CD4-positive, alpha-beta T cell (primary cell): ENCODE results near the gene SERPINE1. TPM values are rescaled to one million over a fixed set of nuclear protein-coding genes. Genes with fewer than 3 reads are reported as not detected.
A peak's percentile ranks its signal among the peaks of the same experiment; 100 is the strongest.

ENCODE experiments used
- ATAC-seq: fragments of 200-7000 bp; cut with Tn5 transposase; one replicate; pipeline ENCODE4 v1.10.0; 2022; ENCODE audit warnings: mild to moderate bottlenecking; ENCODE audit not compliant: poor library complexity
- CTCF ChIA-PET: fragments of 350-600 bp; sonication (Branson Sonifier 250); formaldehyde crosslinking; loops from one replicate; lab custom pipeline; 2021; ENCODE audit warnings: antibody characterized with exemption, inconsistent platforms; lab: Charles Lee
- POLR2A ChIA-PET: fragments of 350-600 bp; sonication (Branson Sonifier 250); formaldehyde crosslinking; loops from one replicate; lab custom pipeline; 2021; ENCODE audit warnings: antibody characterized with exemption, inconsistent platforms; lab: Charles Lee
- DNase-seq, 14 experiments: peaks; one replicate each; pipeline ENCODE4 v3.0.0-alpha.2; 2013 to 2020; ENCODE audit warnings: mixed read lengths in 2 of 14
- H3K27ac ChIP-seq, 2 donors: one replicate each; pipeline versions ENCODE4 v1.5.1 to v1.7.0; 2013; ENCODE audit warnings: low read length in 2 of 2, low read depth in 1 of 2, mild to moderate bottlenecking in 1 of 2
- H3K27me3 ChIP-seq, 2 experiments: 1 replicate in 1 of 2; 2 replicates in 1 of 2; pipeline versions ENCODE4 v1.6.1 to v1.7.0; 2013; ENCODE audit warnings: low read length in 2 of 2, control low read depth in 1 of 2, mild to moderate bottlenecking in 1 of 2, moderate library complexity in 1 of 2; ENCODE audit not compliant: insufficient read depth in 2 of 2, control insufficient read depth in 1 of 2
- H3K36me3 ChIP-seq: one replicate; pipeline ENCODE4 v1.6.1; 2013; ENCODE audit warnings: low read length, control low read depth; ENCODE audit not compliant: insufficient read depth
- H3K4me1 ChIP-seq: one replicate; pipeline ENCODE4 v1.6.1; 2013; ENCODE audit warnings: low read length, control low read depth; ENCODE audit not compliant: insufficient read depth
- H3K4me3 ChIP-seq: one replicate; pipeline ENCODE4 v1.5.1; 2013; ENCODE audit warnings: mild to moderate bottlenecking, low read length, moderate library complexity
- H3K9me3 ChIP-seq, 2 experiments: 1 replicate in 1 of 2; 2 replicates in 1 of 2; pipeline versions ENCODE4 v1.6.1 to v1.7.0; 2013; ENCODE audit warnings: low read length in 2 of 2, mild to moderate bottlenecking in 2 of 2, control low read depth in 1 of 2, moderate library complexity in 1 of 2; ENCODE audit not compliant: control insufficient read depth in 1 of 2, insufficient read depth in 1 of 2
- H3K27ac Mint-ChIP-seq: one replicate; pipeline ENCODE4 v1.8.0; 2020; ENCODE audit warnings: mixed read lengths
- H3K27me3 Mint-ChIP-seq: one replicate; pipeline ENCODE4 v1.8.0; 2021; ENCODE audit warnings: mixed read lengths
- H3K36me3 Mint-ChIP-seq: one replicate; pipeline ENCODE4 v1.8.0; 2021; ENCODE audit warnings: low read depth, mixed read lengths
- H3K4me1 Mint-ChIP-seq: one replicate; pipeline ENCODE4 v1.8.0; 2021; ENCODE audit warnings: low read depth, mixed read lengths
- H3K4me3 Mint-ChIP-seq: one replicate; pipeline ENCODE4 v1.8.0; 2020; ENCODE audit warnings: mild to moderate bottlenecking, mixed read lengths
- H3K9me3 Mint-ChIP-seq: one replicate; pipeline ENCODE4 v1.8.0; 2020; ENCODE audit warnings: mixed read lengths
- CTCF ChIP-seq: fragments of 200-600 bp; IDR thresholded peaks from one replicate; pipeline ENCODE4 v1.8.0; 2022; ENCODE audit warnings: antibody characterized with exemption, mild to moderate bottlenecking
- intact Hi-C, 2 experiments: fragments of 100-400 bp; cut with DNase I in 1 of 2; cut with micrococcal nuclease in 1 of 2; formaldehyde crosslinking; loops; one replicate each; pipeline versions ENCODE4 v1.15.1 to v1.9.0; 2023 to 2025; cut with DNase I, micrococcal nuclease
- total RNA-seq, 174 experiments: library from RNA in 2 of 174; stranded (reverse) in 2 of 174; gene quantifications; one replicate each; pipeline ENCODE4 v1.2.3 and lab custom pipeline; 2021 to 2026

SERPINE1 gene
- total RNA-seq, 2 experiments from 2014 or later, result 0.11 TPM; not detected in 1

- Mint-ChIP-seq H3K9me3 (no peaks in the 10 kb centered on the region), H3K4me3 (peak overlapping the region; percentile 32), H3K27ac (no peak overlapping the region), H3K4me1 (peaks cover 56% of the 10 kb centered on the region), H3K36me3 (no peaks in the 10 kb centered on the region), H3K27me3 (peaks cover 93% of the 10 kb centered on the region)
- TF ChIP-seq CTCF, result no peak
- no peak overlapping the region for H3K27ac ChIP-seq
- POLR2A ChIA-PET, result no interaction called here
- H3K27me3 ChIP-seq, result peaks cover 97 to 100% of the 10 kb centered on the region in 2 experiments
- H3K4me3 ChIP-seq, result no peak overlapping the region
- intact Hi-C loops, result no loop called here
- peak; percentile 9 for ATAC-seq
- peaks cover 0 to 40% of the 10 kb centered on the region in 2 experiments for H3K9me3 ChIP-seq
- no peaks in the 10 kb centered on the region for H3K36me3 ChIP-seq
- peaks cover 58% of the 10 kb centered on the region for H3K4me1 ChIP-seq
- peak in 2 of 14 experiments; percentile 54 to 69 for DNase-seq
- CTCF ChIA-PET, result interaction anchor here (0.6 to 3.8 kb wide), 2 partner anchors 10 to 28 kb away, joined by 3 to 28 read pairs; no protein-coding TSS in a partner anchor
Measured at GRCh38 chr7:101172005-101172853, 45.3 kb downstream of the SERPINE1 start.

GRCh38 chr7:101172854-101173751, 46.2 kb downstream of the SERPINE1 start:
- TF ChIP-seq CTCF, result no peak
- peaks cover 56% of the 10 kb centered on the region for H3K4me1 Mint-ChIP-seq
- H3K4me3 ChIP-seq, result no peak overlapping the region
- H3K36me3 Mint-ChIP-seq, result no peaks in the 10 kb centered on the region
- H3K4me3 Mint-ChIP-seq, result peak overlapping the region; percentile 25
- no peak overlapping the region for H3K27ac ChIP-seq
- peaks cover 96 to 100% of the 10 kb centered on the region in 2 experiments for H3K27me3 ChIP-seq
- no peak overlapping the region for H3K27ac Mint-ChIP-seq
- ChIA-PET POLR2A (interaction anchor here (1.1 to 1.3 kb wide), 3 partner anchors 45 to 284 kb away, joined by 3 to 4 read pairs (median 3); partner anchors contain the start of genes UFSP1 and ZNHIT1), CTCF (interaction anchor here (1.7 to 2.1 kb wide), 2 partner anchors 13 to 29 kb away, joined by 4 to 9 read pairs; no protein-coding TSS in a partner anchor)
- ATAC-seq (no peak), DNase-seq (peak in 2 of 14 experiments; percentile 48 to 62)
- intact Hi-C loops, result no loop called here
- H3K9me3 Mint-ChIP-seq, result no peaks in the 10 kb centered on the region
- H3K9me3 ChIP-seq, result peaks cover 0 to 36% of the 10 kb centered on the region in 2 experiments
- no peaks in the 10 kb centered on the region for H3K36me3 ChIP-seq
- peaks cover 93% of the 10 kb centered on the region for H3K27me3 Mint-ChIP-seq
- H3K4me1 ChIP-seq, result peaks cover 58% of the 10 kb centered on the region

GRCh38 chr7:101173752-101174244, 46.9 kb downstream of the SERPINE1 start:
- DNase-seq, result peak; percentile 36 to 81 (median 55)
- no peak overlapping the region for H3K27ac Mint-ChIP-seq
- intact Hi-C loops, result no loop called here
- Histone ChIP-seq H3K4me1 (peaks cover 58% of the 10 kb centered on the region), H3K27ac (no peak overlapping the region), H3K4me3 (no peak overlapping the region), H3K36me3 (no peaks in the 10 kb centered on the region), H3K9me3 (peaks cover 0 to 32% of the 10 kb centered on the region in 2 experiments), H3K27me3 (peaks cover 96 to 99% of the 10 kb centered on the region in 2 experiments)
- peak; percentile 67 for ATAC-seq
- H3K4me1 Mint-ChIP-seq, result peaks cover 50% of the 10 kb centered on the region
- peak overlapping the region; percentile 71 for H3K4me3 Mint-ChIP-seq
- ChIA-PET POLR2A (interaction anchor here (1.1 to 1.3 kb wide), 3 partner anchors 44 to 284 kb away, joined by 3 to 4 read pairs (median 3); partner anchors contain the start of genes UFSP1 and ZNHIT1), CTCF (interaction anchor here (1.7 to 2.1 kb wide), 2 partner anchors 13 to 30 kb away, joined by 4 to 9 read pairs; no protein-coding TSS in a partner anchor)
- H3K27me3 Mint-ChIP-seq, result peaks cover 91% of the 10 kb centered on the region
- TF ChIP-seq CTCF, result no peak
- H3K9me3 Mint-ChIP-seq, result no peaks in the 10 kb centered on the region
- H3K36me3 Mint-ChIP-seq, result no peaks in the 10 kb centered on the region
